Measurements from ENCODE around the gene UVSSA.

DNA sequence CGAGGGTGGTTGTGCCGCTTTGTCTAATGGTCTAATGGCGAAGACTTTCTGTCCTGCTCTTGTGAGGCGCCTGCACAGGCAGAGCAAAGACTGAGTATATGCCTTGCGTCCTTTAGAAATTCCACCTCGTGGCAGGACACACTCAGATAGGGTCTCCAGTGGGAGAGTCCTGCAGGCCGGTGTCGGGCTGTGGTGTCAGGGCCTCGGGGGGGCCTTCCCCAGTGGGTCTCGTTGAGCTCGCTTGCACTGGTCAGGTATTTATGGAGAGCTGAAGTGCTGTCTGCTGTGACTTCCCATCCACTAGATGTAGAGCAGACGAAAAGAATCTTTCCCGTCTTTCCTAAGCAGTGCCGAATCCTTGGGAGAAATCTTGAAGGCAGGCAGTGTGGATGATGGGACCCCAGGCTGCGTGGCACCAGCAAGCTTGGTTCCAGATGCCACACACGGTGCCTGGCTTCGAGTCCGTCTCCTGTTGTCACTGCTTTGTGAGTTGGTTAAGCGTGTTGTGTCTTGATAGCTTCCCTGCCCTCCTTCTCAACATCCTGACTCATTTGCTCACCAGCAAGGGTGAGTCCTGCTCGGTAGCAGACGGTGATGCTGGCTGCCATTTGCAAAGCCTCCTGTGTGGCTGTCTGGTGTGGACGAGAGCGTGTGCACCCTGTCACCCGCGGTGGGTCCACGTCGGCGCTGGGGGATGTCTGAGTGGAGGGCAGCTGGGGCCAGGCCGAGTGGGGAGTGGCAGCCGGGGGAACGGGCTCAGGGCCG is 36.8 kb upstream of the UVSSA start:
- no peak for TF ChIP-seq CTCF (IDR thresholded peaks at IDR 0.05)
- no peak for TF ChIP-seq POLR2A (IDR thresholded peaks at IDR 0.05)
- TF ChIP-seq EP300 (IDR thresholded peaks at IDR 0.05), result no peak
- TF ChIP-seq POLR2AphosphoS5 (IDR thresholded peaks at IDR 0.05), result no peak

All from sigmoid colon (tissue), 4 donors.